ENCODE data around the gene SH2D3A. TPM values are rescaled to one million over a fixed set of nuclear protein-coding genes. Genes with fewer than 3 reads are reported as not detected.

The SH2D3A gene
- total and polyA plus RNA-seq, 2 of the 8 experiments (the other 6 are each of a cell fraction or from before 2014, with no cell fraction given): 14.5 to 22.1 TPM

- Histone ChIP-seq H2AK5ac (ENCODE audit: low read depth, low read length) (no peak overlapping the region), H3K4me3 (ENCODE audit: extremely low read depth in 1 of 4, insufficient read depth in 2 of 4, low read depth in 3 of 4, low read length in 4 of 4) (no peak overlapping the region), H3K56ac (replicated peaks; ENCODE audit: insufficient read length, low read depth, low read length) (no peak overlapping the region), H3K14ac (ENCODE audit: insufficient read length) (no peak overlapping the region), H4K8ac (ENCODE audit: extremely low read depth, insufficient read depth, low read length) (no peak overlapping the region), H2BK12ac (ENCODE audit: low read depth, low read length) (no peak overlapping the region), H3K9ac (replicated peaks in 1 of 4; ENCODE audit: extremely low read depth in 1 of 4, low read depth in 3 of 4, low read length in 3 of 4) (no peak overlapping the region), H3K27me3 (replicated peaks in 1 of 4; ENCODE audit: control insufficient read depth in 3 of 4, extremely low read depth in 1 of 4, insufficient read depth in 3 of 4, low read length in 3 of 4) (no peaks in the 10 kb centered on the region), H2BK20ac (ENCODE audit: low read length) (no peak overlapping the region), H4K91ac (replicated peaks; ENCODE audit: insufficient read length, low read length) (no peak overlapping the region), H3K23me2 (ENCODE audit: low read depth, low read length) (no peaks in the 10 kb centered on the region), H3K4me2 (ENCODE audit: insufficient read depth in 1 of 2, low read depth in 2 of 2, low read length in 2 of 2) (no peak overlapping the region), H3K79me1 (ENCODE audit: low read depth, low read length) (no peaks in the 10 kb centered on the region), H3K23ac (ENCODE audit: insufficient read length) (no peak overlapping the region), H4K20me1 (replicated peaks in 1 of 2; ENCODE audit: control insufficient read depth in 1 of 2, insufficient read depth in 2 of 2, low read length in 2 of 2) (no peaks in the 10 kb centered on the region), H2BK120ac (replicated peaks; ENCODE audit: low read depth, low read length) (no peak overlapping the region), H2BK15ac (ENCODE audit: low read length) (no peak overlapping the region), H3K36me3 (ENCODE audit: control insufficient read depth in 2 of 4, insufficient read depth in 4 of 4, low read length in 3 of 4) (no peaks in the 10 kb centered on the region), H3K79me2 (ENCODE audit: control insufficient read depth in 1 of 2, insufficient read depth in 2 of 2, low read length in 2 of 2) (no peaks in the 10 kb centered on the region), H3K4ac (replicated peaks; ENCODE audit: insufficient read length, low read depth, low read length) (no peak overlapping the region), H3K9me3 (ENCODE audit: insufficient read depth in 2 of 2, low read depth in 1 of 2, low read length in 1 of 2) (peaks cover 39 to 47% of the 10 kb centered on the region in 2 experiments), H3K27ac (ENCODE audit: low read depth, low read length) (no peak overlapping the region), H3K4me1 (replicated peaks in 1 of 4; ENCODE audit: control insufficient read depth in 3 of 4, insufficient read depth in 4 of 4, low read length in 3 of 4) (no peaks in the 10 kb centered on the region), H2AFZ (ENCODE audit: low read length) (no peak overlapping the region), H4K5ac (ENCODE audit: insufficient read length, low read depth, low read length) (no peak overlapping the region), H2BK5ac (ENCODE audit: low read depth, low read length) (no peak overlapping the region), H3K18ac (ENCODE audit: extremely low read depth, low read length) (no peak overlapping the region)
- WGBS, 2 experiments (ENCODE audit: extremely low coverage in 1 of 2, insufficient coverage in 1 of 2, insufficient read length in 1 of 2, insufficient replicate concordance in 2 of 2, low coverage in 1 of 2, low lambda C conversion rate in 2 of 2, missing lambda C conversion rate in 1 of 2): 86% methylated on average over 13 of the region's 13 CpGs; no CpG with 5 or more reads in 1 of the 2 experiments
- TF ChIP-seq YY1 (IDR thresholded peaks at IDR 0.05; ENCODE audit: low read depth, low read length) (0 out of 2 replicates have a peak, but pooled peaks have one; percentile 28), SP4 (IDR thresholded peaks at IDR 0.05; ENCODE audit: low read length) (no peak), CBX5 (IDR thresholded peaks at IDR 0.05; ENCODE audit: low read depth, low read length) (no peak)
- ChIA-PET CTCF (ENCODE audit: partially characterized antibody) (no interaction called here), POLR2A (ENCODE audit: partially characterized antibody) (no interaction called here)
- FAIRE-seq: no peak
- no peak for DNase-seq (ENCODE audit: low read depth in 1 of 2, low spot score in 2 of 2)
These were observed 27.6 kb upstream of the SH2D3A start for GRCh38 chr19:6794686-6795431.

Data from H1 (cell line).